GM23338 (cell line): Measurements from ENCODE around the gene MPHOSPH9. TPM values are rescaled to one million over a fixed set of nuclear protein-coding genes. Genes with fewer than 3 reads are reported as not detected.

ENCODE experiments used
- ATAC-seq: fragments of 200-7000 bp; cut with Tn5 transposase; 3 replicates; pipeline ENCODE4 v1.9.1; 2020
- DNase-seq: peaks from one replicate; pipeline ENCODE4 v3.0.0-alpha.2; 2015; ENCODE audit warnings: low spot score
- H2AFZ ChIP-seq: fragments of 200-600 bp; sonication (generic); 2 replicates; pipeline ENCODE4 v1.8.0; 2016; ENCODE audit warnings: antibody characterized with exemption, mild to moderate bottlenecking, moderate library complexity
- H3F3A ChIP-seq: fragments of 200-600 bp; sonication (generic); replicated peaks from 2 replicates; pipeline ENCODE4 v1.8.0; 2017; ENCODE audit warnings: antibody characterized with exemption, mixed run types, low read depth
- H3K27ac ChIP-seq: fragments of 200-600 bp; sonication (generic); 2 replicates; pipeline ENCODE4 v1.6.1; 2016; ENCODE audit warnings: low read depth
- H3K27me3 ChIP-seq: fragments of 200-600 bp; sonication (generic); 2 replicates; pipeline ENCODE4 v1.8.0; 2016; ENCODE audit warnings: mild to moderate bottlenecking, mixed run types, moderate library complexity; ENCODE audit not compliant: insufficient read depth
- H3K36me3 ChIP-seq: fragments of 200-600 bp; sonication (generic); 2 replicates; pipeline ENCODE4 v1.8.0; 2016; ENCODE audit warnings: mild to moderate bottlenecking; ENCODE audit not compliant: insufficient read depth
- H3K4me1 ChIP-seq: fragments of 200-600 bp; sonication (generic); 2 replicates; pipeline ENCODE4 v1.8.0; 2016; ENCODE audit warnings: mild to moderate bottlenecking, moderate library complexity; ENCODE audit not compliant: insufficient read depth
- H3K4me2 ChIP-seq: fragments of 200-600 bp; sonication (generic); 2 replicates; pipeline ENCODE4 v1.7.1; 2017; ENCODE audit warnings: mixed run types
- H3K4me3 ChIP-seq: fragments of 200-600 bp; sonication (generic); 2 replicates; pipeline ENCODE4 v1.6.1; 2016; ENCODE audit warnings: mixed run types
- H3K79me2 ChIP-seq: fragments of 200-600 bp; sonication (generic); replicated peaks from 2 replicates; pipeline ENCODE4 v1.8.0; 2017; ENCODE audit warnings: mild to moderate bottlenecking; ENCODE audit not compliant: insufficient read depth
- H3K9me2 ChIP-seq: fragments of 200-600 bp; sonication (generic); 2 replicates; pipeline ENCODE4 v1.8.0; 2017; ENCODE audit not compliant: insufficient read depth
- H4K20me1 ChIP-seq: fragments of 200-600 bp; sonication (generic); replicated peaks from 2 replicates; pipeline ENCODE4 v1.8.0; 2017; ENCODE audit warnings: mild to moderate bottlenecking; ENCODE audit not compliant: insufficient read depth
- H3K27ac Mint-ChIP-seq: 2 replicates; pipeline ENCODE4 v1.8.0; 2020; ENCODE audit warnings: inconsistent platforms, mild to moderate bottlenecking, moderate library complexity, mixed read lengths
- H3K27me3 Mint-ChIP-seq: 3 replicates; pipeline ENCODE4 v1.8.0; 2022; ENCODE audit warnings: low read depth, mild to moderate bottlenecking, moderate library complexity, mixed read lengths, inconsistent platforms; ENCODE audit not compliant: insufficient read depth, poor library complexity
- H3K36me3 Mint-ChIP-seq: 3 replicates; pipeline ENCODE4 v1.8.0; 2021; ENCODE audit warnings: low read depth, mild to moderate bottlenecking, inconsistent platforms, moderate library complexity, mixed read lengths
- H3K4me1 Mint-ChIP-seq: 3 replicates; pipeline ENCODE4 v1.8.0; 2020; ENCODE audit warnings: mild to moderate bottlenecking, inconsistent platforms, mixed read lengths
- H3K4me3 Mint-ChIP-seq: 3 replicates; pipeline ENCODE4 v1.8.0; 2021; ENCODE audit warnings: moderate library complexity, mild to moderate bottlenecking, inconsistent platforms, mixed read lengths
- H3K9me3 Mint-ChIP-seq: 3 replicates; pipeline ENCODE4 v1.8.0; 2020; ENCODE audit warnings: moderate library complexity, mild to moderate bottlenecking, inconsistent platforms, mixed read lengths
- EZH2 ChIP-seq: fragments of 200-600 bp; sonication (generic); IDR thresholded peaks from one replicate; pipeline ENCODE4 v1.8.0; 2017; ENCODE audit warnings: antibody characterized with exemption, mild to moderate bottlenecking, low read depth; ENCODE audit not compliant: unreplicated experiment
- EZH2phosphoT487 ChIP-seq: fragments of 200-600 bp; sonication (generic); IDR thresholded peaks from one replicate; pipeline ENCODE4 v1.8.1; 2018; ENCODE audit warnings: antibody characterized with exemption; ENCODE audit not compliant: unreplicated experiment
- JUNB ChIP-seq: IDR thresholded peaks from one replicate; pipeline ENCODE4 v1.6.1; 2016; ENCODE audit warnings: antibody characterized with exemption; ENCODE audit not compliant: unreplicated experiment
- POLR2AphosphoS5 ChIP-seq: IDR thresholded peaks from 2 replicates; pipeline ENCODE4 v1.6.1; 2016; ENCODE audit warnings: antibody characterized with exemption, low read depth
- STAT1 ChIP-seq: IDR thresholded peaks from one replicate; pipeline ENCODE4 v1.6.1; 2016; ENCODE audit warnings: antibody characterized with exemption; ENCODE audit not compliant: unreplicated experiment
- ZNF114 ChIP-seq: fragments of 250-450 bp; sonication (Bioruptor Pico); IDR thresholded peaks from 2 replicates; pipeline ENCODE4 v1.5.0; 2020; ENCODE audit warnings: mild to moderate bottlenecking, moderate library complexity
- ZNF331 ChIP-seq: fragments of 250-450 bp; sonication (Bioruptor Pico); IDR thresholded peaks from 2 replicates; pipeline ENCODE4 v1.5.0; 2020; ENCODE audit warnings: low read depth, mild to moderate bottlenecking, moderate library complexity
- ZNF462 ChIP-seq: fragments of 250-450 bp; sonication (Bioruptor Pico); IDR thresholded peaks from 2 replicates; pipeline ENCODE4 v1.5.0; 2020; ENCODE audit warnings: mild to moderate bottlenecking, moderate library complexity
- polyA plus RNA-seq: library from polyadenylated mRNA; unstranded; fragments of >200 nt; fragmentation: Nextera tagmentation; extraction: Ambion mirVana; gene quantifications from 2 replicates; pipeline ENCODE4 v1.2.1, GENCODE V29; 2016
- total RNA-seq: library from RNA; depleted of rRNA; stranded (reverse); fragments of >200 nt; shearing (Covaris generic); gene quantifications from 2 replicates; pipeline ENCODE4 v1.2.3, GENCODE V29; 2014

The MPHOSPH9 gene
- total and polyA plus RNA-seq, 2 experiments from 2014 or later = 30.5 to 77.9 TPM

GRCh38 chr12:123238961-123239360 is 6.0 kb upstream of the MPHOSPH9 start:
- H3K36me3 ChIP-seq = no peaks in the 10 kb centered on the region
- H3K9me3 Mint-ChIP-seq = no peaks in the 10 kb centered on the region
- ATAC-seq (no peak), DNase-seq (no peak)
- no peak overlapping the region for H3K4me2 ChIP-seq
- no peaks in the 10 kb centered on the region for H3K9me2 ChIP-seq
- no peak overlapping the region for H2AFZ ChIP-seq
- H4K20me1 ChIP-seq = peaks cover 13% of the 10 kb centered on the region
- no peak overlapping the region for H3K4me3 ChIP-seq
- no peak overlapping the region for H3K27ac Mint-ChIP-seq
- H3K27me3 Mint-ChIP-seq = peaks cover 1% of the 10 kb centered on the region
- H3K4me1 ChIP-seq = peaks cover 3% of the 10 kb centered on the region; the same call in 1 of the 2 replicates
- peaks cover 2% of the 10 kb centered on the region; the same call in 1 of the 3 replicates for H3K4me1 Mint-ChIP-seq
- no peak overlapping the region for H3K4me3 Mint-ChIP-seq
- TF ChIP-seq ZNF331 (CRISPR knock-in tag) = no peak
- TF ChIP-seq EZH2phosphoT487 = no peak
- no peak for TF ChIP-seq STAT1
- no peak for TF ChIP-seq ZNF462 (CRISPR knock-in tag)
- TF ChIP-seq EZH2 = no peak
- TF ChIP-seq POLR2AphosphoS5 = no peak
- TF ChIP-seq JUNB = no peak
- no peak for TF ChIP-seq ZNF114 (CRISPR knock-in tag)
- H3F3A ChIP-seq = peaks cover 7% of the 10 kb centered on the region; the same call in 1 of the 2 replicates
- H3K36me3 Mint-ChIP-seq = peaks cover 28% of the 10 kb centered on the region
- H3K27me3 ChIP-seq = no peaks in the 10 kb centered on the region
- H3K79me2 ChIP-seq = peaks cover 41% of the 10 kb centered on the region
- H3K27ac ChIP-seq = no peak overlapping the region; the same call in 1 of the 2 replicates
